ENCODE measurements around the gene PRSS57.

PRSS57 gene

DNA sequence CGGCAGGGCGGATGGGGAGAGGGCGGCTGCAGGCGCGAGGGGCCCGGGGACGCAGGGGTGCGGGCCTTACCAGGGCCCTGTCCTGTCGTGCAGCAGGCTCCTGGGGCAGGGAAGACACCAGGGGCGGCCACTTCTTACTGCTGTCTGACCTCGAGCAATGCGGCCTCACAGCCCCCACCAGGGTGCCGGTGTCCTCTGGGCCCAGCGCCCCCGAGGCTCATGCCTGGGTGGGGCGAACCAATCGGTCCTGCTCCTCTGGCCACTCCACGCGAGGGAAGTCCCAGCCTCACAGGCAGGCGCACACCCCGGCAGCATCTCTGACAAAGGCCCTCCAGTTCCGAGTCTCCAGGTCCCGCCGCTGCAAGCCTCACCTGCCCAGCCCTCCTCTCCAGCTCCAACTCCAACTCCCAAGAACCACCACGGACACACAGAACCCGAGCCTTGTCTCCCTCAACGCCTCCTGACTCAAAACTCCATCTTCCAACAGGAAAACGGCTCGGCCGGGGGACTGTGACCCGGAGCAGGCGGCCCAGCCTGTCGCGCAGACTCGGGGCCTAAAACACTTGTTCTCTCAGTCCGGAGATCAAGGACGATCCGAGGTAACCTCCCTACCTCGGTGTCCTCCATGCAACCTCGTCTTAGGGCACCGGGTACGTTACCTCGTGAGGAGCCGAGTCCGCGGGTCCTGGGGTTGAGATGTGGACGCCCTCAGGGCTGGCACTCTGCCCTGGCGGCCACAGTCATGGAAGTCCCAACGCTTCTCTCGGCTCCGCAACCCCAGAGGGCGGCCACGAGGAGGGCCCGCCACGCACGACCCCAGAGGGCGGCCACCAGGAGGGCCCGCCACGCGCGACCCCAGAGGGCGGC is 49.1 kb downstream of the PRSS57 start:
- no peak overlapping the region for H3K4me2 ChIP-seq (ENCODE audit: low read length)
- H3K36me3 ChIP-seq (ENCODE audit: control insufficient read depth, insufficient read depth, low read length), result no peaks in the 10 kb centered on the region

GRCh38 chr19:644789-645188 is 50.5 kb downstream of the PRSS57 start:
- Histone ChIP-seq H2AFZ (no peak overlapping the region), H3K79me2 (no peaks in the 10 kb centered on the region), H3K4me1 (no peaks in the 10 kb centered on the region), H3K27me3 (ENCODE audit: control insufficient read depth, insufficient read depth, low read length) (no peaks in the 10 kb centered on the region), H3K9me3 (ENCODE audit: control insufficient read depth, low read length) (no peaks in the 10 kb centered on the region), H3K36me3 (ENCODE audit: control insufficient read depth, insufficient read depth, low read length) (no peaks in the 10 kb centered on the region), H3K4me2 (ENCODE audit: low read length) (no peak overlapping the region), H3K9ac (no peak overlapping the region), H3K4me3 (ENCODE audit: low read depth, low read length) (no peak overlapping the region), H3K27ac (no peak overlapping the region)
- TF ChIP-seq, protein P1, sequence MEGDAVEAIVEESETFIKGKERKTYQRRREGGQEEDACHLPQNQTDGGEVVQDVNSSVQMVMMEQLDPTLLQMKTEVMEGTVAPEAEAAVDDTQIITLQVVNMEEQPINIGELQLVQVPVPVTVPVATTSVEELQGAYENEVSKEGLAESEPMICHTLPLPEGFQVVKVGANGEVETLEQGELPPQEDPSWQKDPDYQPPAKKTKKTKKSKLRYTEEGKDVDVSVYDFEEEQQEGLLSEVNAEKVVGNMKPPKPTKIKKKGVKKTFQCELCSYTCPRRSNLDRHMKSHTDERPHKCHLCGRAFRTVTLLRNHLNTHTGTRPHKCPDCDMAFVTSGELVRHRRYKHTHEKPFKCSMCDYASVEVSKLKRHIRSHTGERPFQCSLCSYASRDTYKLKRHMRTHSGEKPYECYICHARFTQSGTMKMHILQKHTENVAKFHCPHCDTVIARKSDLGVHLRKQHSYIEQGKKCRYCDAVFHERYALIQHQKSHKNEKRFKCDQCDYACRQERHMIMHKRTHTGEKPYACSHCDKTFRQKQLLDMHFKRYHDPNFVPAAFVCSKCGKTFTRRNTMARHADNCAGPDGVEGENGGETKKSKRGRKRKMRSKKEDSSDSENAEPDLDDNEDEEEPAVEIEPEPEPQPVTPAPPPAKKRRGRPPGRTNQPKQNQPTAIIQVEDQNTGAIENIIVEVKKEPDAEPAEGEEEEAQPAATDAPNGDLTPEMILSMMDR (IDR thresholded peaks at IDR 0.05), result no peak

More for the DNA sequence above, 49.1 kb downstream of the PRSS57 start:
- H3K27me3 ChIP-seq (ENCODE audit: control insufficient read depth, insufficient read depth, low read length), result no peaks in the 10 kb centered on the region
- H3K27ac ChIP-seq, result no peak overlapping the region
- H3K4me1 ChIP-seq, result no peaks in the 10 kb centered on the region
- H3K4me3 ChIP-seq (ENCODE audit: low read depth, low read length), result no peak overlapping the region
- no peak overlapping the region for H2AFZ ChIP-seq
- H3K9ac ChIP-seq, result no peak overlapping the region
- H3K79me2 ChIP-seq, result no peaks in the 10 kb centered on the region
- TF ChIP-seq, protein P1 (IDR thresholded peaks at IDR 0.05), result no peak
- H3K9me3 ChIP-seq (ENCODE audit: control insufficient read depth, low read length), result no peaks in the 10 kb centered on the region

GRCh38 chr19:644363-644762 is 50.9 kb downstream of the PRSS57 start:
- Histone ChIP-seq H3K27ac (no peak overlapping the region), H3K4me3 (ENCODE audit: low read depth, low read length) (no peak overlapping the region), H3K4me1 (no peaks in the 10 kb centered on the region), H3K27me3 (ENCODE audit: control insufficient read depth, insufficient read depth, low read length) (no peaks in the 10 kb centered on the region), H3K36me3 (ENCODE audit: control insufficient read depth, insufficient read depth, low read length) (no peaks in the 10 kb centered on the region), H2AFZ (no peak overlapping the region), H3K4me2 (ENCODE audit: low read length) (no peak overlapping the region), H3K9ac (no peak overlapping the region), H3K9me3 (ENCODE audit: control insufficient read depth, low read length) (no peaks in the 10 kb centered on the region), H3K79me2 (no peaks in the 10 kb centered on the region)
- TF ChIP-seq, protein P1 (IDR thresholded peaks at IDR 0.05), result no peak

DNA sequence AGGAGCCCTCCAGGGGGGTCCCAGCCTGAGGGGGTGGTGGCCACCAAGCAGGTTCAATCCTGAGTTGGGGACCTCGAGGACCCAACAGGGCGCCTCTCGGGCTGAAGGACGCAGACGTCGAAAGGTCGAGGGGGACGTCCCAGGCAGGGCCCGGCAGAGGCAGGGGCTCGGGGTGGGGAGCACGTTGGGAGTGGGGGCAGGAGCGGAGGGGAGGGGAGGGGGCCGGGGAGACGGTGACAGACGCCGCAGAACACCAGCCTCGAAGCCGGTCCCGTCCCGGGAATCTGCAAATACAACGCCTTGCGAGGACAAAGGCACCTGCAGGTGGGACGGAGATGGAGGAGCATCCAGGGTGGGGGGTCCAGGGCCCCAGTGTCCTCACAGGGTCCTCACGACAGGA is 51.5 kb downstream of the PRSS57 start:
- no peak overlapping the region for H3K4me3 ChIP-seq (ENCODE audit: low read depth, low read length)
- no peaks in the 10 kb centered on the region for H3K4me1 ChIP-seq
- no peak overlapping the region for H3K27ac ChIP-seq
- no peaks in the 10 kb centered on the region for H3K79me2 ChIP-seq
- H3K9ac ChIP-seq, result no peak overlapping the region
- H3K36me3 ChIP-seq (ENCODE audit: control insufficient read depth, insufficient read depth, low read length), result no peaks in the 10 kb centered on the region
- no peak overlapping the region for H2AFZ ChIP-seq
- no peak overlapping the region for H3K4me2 ChIP-seq (ENCODE audit: low read length)
- TF ChIP-seq, protein P1 (IDR thresholded peaks at IDR 0.05), result no peak
- no peaks in the 10 kb centered on the region for H3K9me3 ChIP-seq (ENCODE audit: control insufficient read depth, low read length)
- no peaks in the 10 kb centered on the region for H3K27me3 ChIP-seq (ENCODE audit: control insufficient read depth, insufficient read depth, low read length)
